ENCODE data around the gene MUC2. TPM values are rescaled to one million over a fixed set of nuclear protein-coding genes. Genes with fewer than 3 reads are reported as not detected.

Gene MUC2
- total and polyA plus RNA-seq, 10 of the 15 experiments (the other 5 are each of a cell fraction or from before 2014, with no cell fraction given), result 0.23 TPM; not detected in 9

GRCh38 chr11:1104411-1105182 is 29.9 kb downstream of the MUC2 start:
- FAIRE-seq (no peak), DNase-seq (ENCODE audit: low read depth, low spot score) (no peak), ATAC-seq (no peak)
- ChIA-PET SMC1A (ENCODE audit: uncharacterized antibody, unreplicated experiment) (no interaction called here), CTCF (no interaction called here), POLR2A (no interaction called here), RAD21 (ENCODE audit: unreplicated experiment) (no interaction called here)
- H2AFZ ChIP-seq (ENCODE audit: control insufficient read depth, low read depth, low read length), result no peak overlapping the region
- H3K79me2 ChIP-seq (ENCODE audit: control insufficient read depth, insufficient read depth, low read length), result no peaks in the 10 kb centered on the region
- H3K27ac ChIP-seq (ENCODE audit: control insufficient read depth, insufficient read depth), result no peak overlapping the region
- no peaks in the 10 kb centered on the region; the same call in 2 of the 3 replicates for H3K9me3 ChIP-seq (replicated peaks; ENCODE audit: control insufficient read depth, insufficient read depth, low read length)
- intact Hi-C loops (cut with micrococcal nuclease; ENCODE audit: unreplicated experiment) (no loop called here), in situ Hi-C loops (cut with MboI) (no loop called here)
- H3K4me3 ChIP-seq, result no peak overlapping the region
- no peaks in the 10 kb centered on the region for H3K4me1 ChIP-seq (ENCODE audit: control insufficient read depth, insufficient read depth, low read length)
- no peak overlapping the region for H3K4me2 ChIP-seq (ENCODE audit: control insufficient read depth, insufficient read depth)
- no peaks in the 10 kb centered on the region for H4K20me1 ChIP-seq (ENCODE audit: control insufficient read depth, insufficient read depth)
- 46% methylated on average over 28 of the region's 28 CpGs for WGBS (ENCODE audit: insufficient coverage, insufficient replicate concordance, low lambda C conversion rate, missing lambda C conversion rate)
- no peak for TF ChIP-seq NR2C2 (IDR thresholded peaks at IDR 0.05; ENCODE audit: borderline replicate concordance, control insufficient read depth, insufficient read length, low read depth)
- TF ChIP-seq RAD21 (IDR thresholded peaks at IDR 0.05; ENCODE audit: insufficient read depth, low read depth, low read length), result no peak
- TF ChIP-seq FOS (IDR thresholded peaks at IDR 0.05; ENCODE audit: borderline replicate concordance, extremely low read depth, insufficient read length), result no peak
- TF ChIP-seq ZNF592 (IDR thresholded peaks at IDR 0.05), result no peak
- TF ChIP-seq NR2F1 (conservative IDR thresholded peaks at IDR 0.05), result no peak
- TF ChIP-seq EZH2 (IDR thresholded peaks at IDR 0.05; ENCODE audit: borderline replicate concordance, control insufficient read depth, low read depth, low read length), result no peak
- TF ChIP-seq ELK1 (IDR thresholded peaks at IDR 0.05; ENCODE audit: low read depth, low read length), result no peak
- TF ChIP-seq IRF4 (IDR thresholded peaks at IDR 0.05; ENCODE audit: low read depth, low read length), result no peak
- H3K9ac ChIP-seq (ENCODE audit: control insufficient read depth, insufficient read depth, low read length), result no peak overlapping the region
- no peaks in the 10 kb centered on the region for H3K36me3 ChIP-seq (ENCODE audit: control insufficient read depth in 2 of 2, insufficient read depth in 2 of 2, low read length in 1 of 2)
- no TSS peak for BruUV-seq (replicated peaks)
- no peaks in the 10 kb centered on the region for H3K27me3 ChIP-seq (replicated peaks in 1 of 2; ENCODE audit: control insufficient read depth in 2 of 2, insufficient read depth in 2 of 2, low read length in 1 of 2)
